B cell (primary cell): ENCODE measurements around the gene AUP1. TPM values are rescaled to one million over a fixed set of nuclear protein-coding genes. Genes with fewer than 3 reads are reported as not detected.

ENCODE experiments used
- ATAC-seq: fragments of 200-7000 bp; cut with Tn5 transposase; one replicate; pipeline ENCODE4 v1.10.0; 2021; ENCODE audit warnings: low read depth, mild to moderate bottlenecking, moderate number of reproducible peaks, moderate library complexity
- CTCF ChIA-PET: fragments of 350-600 bp; sonication (Branson Sonifier 250); formaldehyde crosslinking; loops from one replicate; lab custom pipeline; 2021; ENCODE audit warnings: antibody characterized with exemption, inconsistent platforms; lab: Charles Lee
- POLR2A ChIA-PET: fragments of 350-600 bp; sonication (Branson Sonifier 250); formaldehyde crosslinking; loops from one replicate; lab custom pipeline; 2021; ENCODE audit warnings: antibody characterized with exemption; lab: Charles Lee
- DNase-seq: peaks from one replicate; pipeline ENCODE4 v3.0.0; 2013
- H2AFZ ChIP-seq: 2 replicates; pipeline ENCODE4 v1.6.1; 2012; ENCODE audit warnings: mild to moderate bottlenecking, low read depth, low read length; ENCODE audit not compliant: insufficient read depth, poor library complexity, severe bottlenecking
- H3K27ac ChIP-seq, 2 donors: 1 replicate in 1 of 2; 2 replicates in 1 of 2; pipeline ENCODE4 v1.5.1; 2012 to 2013; ENCODE audit warnings: low read length in 2 of 2, mild to moderate bottlenecking in 2 of 2, moderate library complexity in 1 of 2
- H3K27me3 ChIP-seq, 4 experiments: fragments of 200-600 bp in 1 of 4; sonication (generic) in 1 of 4; replicated peaks in 1 of 4; 1 replicate in 2 of 4; 2 replicates in 2 of 4; pipeline versions ENCODE4 v1.6.1 to v1.7.0; 2013 to 2016; ENCODE audit warnings: low read length in 3 of 4, mild to moderate bottlenecking in 2 of 4, mixed read lengths in 1 of 4, moderate library complexity in 1 of 4; ENCODE audit not compliant: insufficient read depth in 4 of 4, control insufficient read depth in 3 of 4; ENCODE audit errors: control extremely low read depth in 1 of 4
- H3K36me3 ChIP-seq, 2 experiments: replicated peaks in 1 of 2; 1 replicate in 1 of 2; 2 replicates in 1 of 2; pipeline versions ENCODE4 v1.6.1 to v1.7.1; 2013; ENCODE audit warnings: low read length in 1 of 2; ENCODE audit not compliant: insufficient read depth in 2 of 2, control insufficient read depth in 1 of 2; ENCODE audit errors: control extremely low read depth in 1 of 2, extremely low read depth in 1 of 2
- H3K4me1 ChIP-seq, 2 donors: fragments of 200-600 bp in 1 of 2; sonication (generic) in 1 of 2; 1 replicate in 1 of 2; 2 replicates in 1 of 2; pipeline versions ENCODE4 v1.5.1 to v1.6.1; 2013 to 2017; ENCODE audit warnings: low read length in 2 of 2; ENCODE audit not compliant: control insufficient read depth in 2 of 2, insufficient read depth in 2 of 2
- H3K4me2 ChIP-seq: replicated peaks from 2 replicates; pipeline ENCODE3; 2012; ENCODE audit warnings: mild to moderate bottlenecking, low read depth, low read length; ENCODE audit not compliant: poor library complexity, severe bottlenecking
- H3K4me3 ChIP-seq, 5 experiments: fragments of 200-600 bp in 1 of 5; sonication (generic) in 1 of 5; 1 replicate in 3 of 5; 2 replicates in 2 of 5; pipeline versions ENCODE4 v1.5.1 to v1.7.0; 2011 to 2016; ENCODE audit warnings: low read length in 4 of 5, mild to moderate bottlenecking in 4 of 5, low read depth in 2 of 5, control low read depth in 1 of 5, moderate library complexity in 1 of 5; ENCODE audit not compliant: insufficient read depth in 1 of 5; ENCODE audit errors: control extremely low read depth in 1 of 5, extremely low read depth in 1 of 5
- H3K79me2 ChIP-seq: fragments of 200-600 bp; sonication (generic); one replicate; pipeline ENCODE4 v1.6.0; 2016; ENCODE audit warnings: low read length; ENCODE audit not compliant: control insufficient read depth, insufficient read depth
- H3K9ac ChIP-seq: fragments of 200-600 bp; sonication (generic); 2 replicates; pipeline ENCODE4 v1.6.1; 2017; ENCODE audit warnings: mild to moderate bottlenecking, low read length, moderate library complexity
- H3K9me3 ChIP-seq, 3 donors: one replicate each; pipeline versions ENCODE4 v1.6.1 to v1.7.1; 2013; ENCODE audit warnings: low read length in 2 of 3; ENCODE audit not compliant: control insufficient read depth in 2 of 3, insufficient read depth in 1 of 3; ENCODE audit errors: control extremely low read depth in 1 of 3
- H4K20me1 ChIP-seq: 2 replicates; pipeline ENCODE4 v1.6.0; 2012; ENCODE audit warnings: mild to moderate bottlenecking, low read length; ENCODE audit not compliant: insufficient read depth, control insufficient read depth, poor library complexity, severe bottlenecking
- H3K27ac Mint-ChIP-seq: one replicate; pipeline ENCODE4 v1.8.0; 2021; ENCODE audit warnings: mixed read lengths
- H3K27me3 Mint-ChIP-seq: one replicate; pipeline ENCODE4 v1.8.0; 2021; ENCODE audit warnings: mixed read lengths
- H3K4me1 Mint-ChIP-seq: one replicate; pipeline ENCODE4 v1.8.0; 2021; ENCODE audit warnings: mixed read lengths
- H3K4me3 Mint-ChIP-seq: one replicate; pipeline ENCODE4 v1.8.0; 2021; ENCODE audit warnings: mixed read lengths
- H3K9me3 Mint-ChIP-seq: one replicate; pipeline ENCODE4 v1.8.0; 2022; ENCODE audit warnings: mixed read lengths; ENCODE audit not compliant: insufficient read depth
- CTCF ChIP-seq: fragments of 200-600 bp; IDR thresholded peaks from one replicate; pipeline ENCODE4 v1.8.0; 2022; ENCODE audit warnings: antibody characterized with exemption, mild to moderate bottlenecking
- EZH2 ChIP-seq: IDR thresholded peaks from 2 replicates; pipeline ENCODE4 v1.6.1; 2012; ENCODE audit warnings: borderline replicate concordance, low read depth, mild to moderate bottlenecking, moderate library complexity, low read length; ENCODE audit not compliant: insufficient read depth, poor library complexity, severe bottlenecking
- WGBS: methylation state at CpG from one replicate; pipeline ENCODE4 v1.1.5; 2013; ENCODE audit warnings: missing lambda C conversion rate; ENCODE audit not compliant: insufficient coverage; 5-methylcytosine and 5-hydroxymethylcytosine counted together
- intact Hi-C: fragments of 100-400 bp; cut with micrococcal nuclease; formaldehyde crosslinking; loops from one replicate; pipeline ENCODE4 v1.10.0; 2022
- polyA plus RNA-seq: library from polyadenylated mRNA; depleted of rRNA; stranded (reverse); fragments of >200 nt; gene quantifications from 2 replicates; pipeline ENCODE4 v1.2.3, GENCODE V29; 2012
- total RNA-seq, 2 donors: library from RNA; stranded (reverse); fragments of 120-200 nt in 1 of 2; gene quantifications; 1 replicate in 1 of 2; 2 replicates in 1 of 2; pipeline versions ENCODE4 v1.2.3 to v1.2.4, GENCODE V29; 2013 to 2022

The AUP1 gene
- total and polyA plus RNA-seq, 2 donors (not counting 1 experiment from before 2014, with no cell fraction given), result 201 to 525 TPM

- TF ChIP-seq EZH2 (peak; percentile 90), CTCF (no peak)
- Histone ChIP-seq H3K4me3 (peak overlapping the region; percentile 3 to 67 (median 52)), H3K27ac (no peak overlapping the region), H3K9me3 (peaks cover 0 to 27% (median 0%) of the 10 kb centered on the region in 3 donors), H3K4me2 (peak overlapping the region; percentile 94), H3K4me1 (peaks cover 55 to 58% of the 10 kb centered on the region in 2 donors), H2AFZ (peak overlapping the region; percentile 73), H3K9ac (peak overlapping the region; percentile 67), H4K20me1 (no peaks in the 10 kb centered on the region), H3K79me2 (peaks cover 8% of the 10 kb centered on the region), H3K36me3 (peaks cover 0 to 10% of the 10 kb centered on the region in 2 experiments), H3K27me3 (peaks cover 0 to 80% (median 37%) of the 10 kb centered on the region in 4 experiments)
- DNase-seq (peak; percentile 69), ATAC-seq (peak; percentile 18)
- CTCF ChIA-PET, result interaction anchor here (1.0 to 8.1 kb wide), 9 partner anchors 8 to 85 kb away, joined by 3 to 111 read pairs (median 5); partner anchors contain the start of genes CCDC142, TLX2 and TTC31
- H3K4me1 Mint-ChIP-seq, result peaks cover 75% of the 10 kb centered on the region
- POLR2A ChIA-PET, result interaction anchor here (0.6 to 1.6 kb wide), 4 partner anchors 45 to 84 kb away, joined by 3 to 6 read pairs (median 4); partner anchors contain the start of gene WBP1
- 1% methylated on average over 56 of the region's 67 CpGs for WGBS
- intact Hi-C loops, result loop anchor here (1.0 kb wide), 1 partner anchor 84 kb away; no protein-coding TSS in a partner anchor
- H3K4me3 Mint-ChIP-seq, result peak overlapping the region; percentile 86
- H3K9me3 Mint-ChIP-seq, result no peaks in the 10 kb centered on the region
- H3K27me3 Mint-ChIP-seq, result peaks cover 62% of the 10 kb centered on the region
- peak overlapping the region; percentile 81 for H3K27ac Mint-ChIP-seq
These were observed 26.6 kb downstream of the AUP1 start for GRCh38 chr2:74502720-74503505.
